GM18861 (cell line): ENCODE results near the gene NDOR1.
A peak's percentile ranks its signal among the peaks of the same experiment; 100 is the strongest.

Experiments
- ATAC-seq: cut with Tn5 transposase; IDR thresholded peaks from one replicate; pipeline ENCODE4 v1.9.1; 2021; ENCODE audit not compliant: unreplicated experiment

Gene NDOR1

GRCh38 chr9:137205126-137206069, at the start of gene NDOR1, which contains the start of gene TMEM203:
NDOR1 (plus strand) TSS chr9:137205700; CDS start chr9:137205778, 78 bp downstream.
TMEM203 (minus strand) TSS chr9:137205648; CDS start chr9:137205414, 234 bp downstream.
- ATAC-seq: peak; percentile 36

DNA sequence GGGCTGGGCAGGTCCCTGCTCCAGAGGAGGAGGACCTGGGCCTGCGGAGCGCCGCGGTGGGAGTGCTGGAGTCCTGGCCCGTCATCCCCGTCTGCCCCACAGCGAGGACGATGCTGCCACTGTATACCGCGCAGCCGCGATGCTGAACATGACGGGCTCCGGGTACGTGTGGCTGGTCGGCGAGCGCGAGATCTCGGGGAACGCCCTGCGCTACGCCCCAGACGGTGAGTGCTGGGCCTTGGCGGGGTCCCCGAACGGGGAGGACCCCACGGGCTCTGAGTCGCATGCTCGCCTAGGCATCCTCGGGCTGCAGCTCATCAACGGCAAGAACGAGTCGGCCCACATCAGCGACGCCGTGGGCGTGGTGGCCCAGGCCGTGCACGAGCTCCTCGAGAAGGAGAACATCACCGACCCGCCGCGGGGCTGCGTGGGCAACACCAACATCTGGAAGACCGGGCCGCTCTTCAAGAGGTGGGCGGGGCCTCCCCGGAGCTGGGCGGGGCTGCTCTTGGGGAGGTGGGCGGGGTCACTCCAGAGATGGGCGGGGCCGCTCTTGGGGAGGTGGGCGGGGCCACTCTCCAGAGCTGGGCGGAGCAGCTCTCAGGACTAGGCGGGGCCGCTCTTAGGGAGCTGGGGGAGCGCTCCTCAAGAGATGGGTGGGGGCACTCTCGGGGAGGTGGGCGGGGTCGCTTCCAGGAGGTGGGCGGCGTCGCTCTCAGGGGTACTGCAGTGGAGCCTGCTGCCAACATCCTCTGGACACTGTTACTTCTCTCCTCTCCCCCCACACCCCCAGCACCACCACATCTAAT, 48.7 kb upstream of the NDOR1 start:
- ATAC-seq: no peak

DNA sequence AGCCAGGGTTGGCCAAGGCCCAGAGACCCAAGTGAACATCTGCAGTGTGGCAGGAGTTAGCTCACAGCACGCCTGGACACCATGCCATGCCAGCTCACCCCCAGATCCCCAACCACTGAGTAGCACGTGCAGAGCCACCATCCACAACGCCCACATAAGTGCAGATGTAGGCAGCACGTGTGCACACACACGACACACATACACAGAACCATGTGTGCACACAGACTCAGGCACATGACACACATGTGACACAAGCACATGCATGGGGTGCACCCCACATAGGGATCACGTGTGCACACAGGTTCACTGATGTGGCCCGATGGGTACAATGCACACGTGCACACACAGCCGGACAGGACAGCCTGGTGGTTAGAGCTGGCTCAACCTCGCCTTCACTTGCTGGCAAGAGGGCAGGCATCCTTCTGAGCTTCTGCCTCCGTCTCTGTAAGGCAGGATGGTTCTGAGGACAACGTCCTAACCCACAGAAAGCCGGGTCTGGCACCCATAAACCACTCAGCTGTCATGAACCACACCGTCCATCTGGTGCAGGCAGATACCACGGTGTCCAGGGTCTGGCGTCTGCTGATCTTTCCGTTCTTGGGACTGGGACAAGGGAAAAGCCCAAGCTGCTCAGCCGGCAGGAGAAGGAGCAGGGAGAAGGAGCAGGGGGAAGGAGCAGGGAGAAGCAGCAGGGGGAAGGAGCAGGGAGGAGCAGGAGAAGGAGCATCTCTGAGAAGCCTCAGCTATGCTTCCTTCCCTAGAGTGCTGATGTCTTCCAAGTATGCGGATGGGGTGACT, 47.7 kb upstream of the NDOR1 start:
- no peak for ATAC-seq

DNA sequence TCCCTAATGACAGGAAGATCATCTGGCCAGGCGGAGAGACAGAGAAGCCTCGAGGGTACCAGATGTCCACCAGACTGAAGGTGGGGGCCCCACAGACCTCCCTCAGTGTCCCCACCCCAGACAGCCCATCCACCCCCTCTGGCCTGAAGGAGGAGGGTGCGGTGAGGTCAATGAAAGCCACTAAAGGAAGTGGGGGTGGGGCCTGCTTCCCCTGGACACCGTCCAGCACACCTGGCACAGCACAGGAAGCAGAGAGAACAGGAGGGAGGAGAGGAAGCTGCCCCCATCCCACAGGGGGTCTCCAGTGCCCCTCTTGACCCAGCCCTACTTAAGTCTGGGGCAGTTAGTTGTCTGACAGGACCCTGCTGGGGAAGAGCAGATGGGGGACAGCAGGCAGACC, 46.9 kb upstream of the NDOR1 start:
- no peak for ATAC-seq

- ATAC-seq: no peak
These were observed 46.1 kb upstream of the NDOR1 start for GRCh38 chr9:137159105-137160053.

GRCh38 chr9:137160054-137160425, 45.5 kb upstream of the NDOR1 start:
- no peak for ATAC-seq

- ATAC-seq: no peak
These were observed 44.6 kb upstream of the NDOR1 start for GRCh38 chr9:137160716-137161557.

DNA sequence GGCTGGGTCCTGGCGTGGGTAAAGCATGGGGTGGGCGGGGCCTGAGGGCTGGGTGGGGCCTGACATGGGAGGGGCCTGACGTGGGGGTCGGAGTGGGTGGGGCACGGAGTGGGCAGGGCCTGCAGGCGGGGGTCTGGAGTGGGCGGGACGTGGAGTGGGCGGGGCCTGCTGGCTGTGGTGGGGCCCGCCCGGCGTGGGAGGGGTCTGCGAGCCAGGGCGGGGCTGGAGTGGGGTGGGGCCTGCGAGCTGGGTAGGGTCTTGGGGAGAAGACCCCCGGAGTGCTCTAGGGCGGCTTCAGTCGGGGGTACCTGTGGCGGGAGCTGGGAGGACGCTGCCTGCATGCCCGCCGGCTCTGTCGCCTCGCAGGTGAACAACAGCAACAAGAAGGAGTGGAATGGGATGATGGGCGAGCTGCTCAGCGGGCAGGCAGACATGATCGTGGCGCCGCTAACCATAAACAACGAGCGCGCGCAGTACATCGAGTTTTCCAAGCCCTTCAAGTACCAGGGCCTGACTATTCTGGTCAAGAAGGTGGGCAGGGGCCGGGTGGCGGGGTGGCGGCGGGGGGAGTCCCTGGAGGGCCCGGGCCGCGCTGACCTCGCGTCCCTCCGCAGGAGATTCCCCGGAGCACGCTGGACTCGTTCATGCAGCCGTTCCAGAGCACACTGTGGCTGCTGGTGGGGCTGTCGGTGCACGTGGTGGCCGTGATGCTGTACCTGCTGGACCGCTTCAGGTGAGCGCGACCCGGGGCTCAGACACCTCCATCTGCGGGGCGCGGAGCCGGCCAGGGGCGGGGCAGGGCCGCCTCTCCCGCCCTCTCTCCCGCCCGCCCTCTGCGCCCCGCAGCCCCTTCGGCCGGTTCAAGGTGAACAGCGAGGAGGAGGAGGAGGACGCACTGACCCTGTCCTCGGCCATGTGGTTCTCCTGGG, 43.7 kb upstream of the NDOR1 start:
- no peak for ATAC-seq

DNA sequence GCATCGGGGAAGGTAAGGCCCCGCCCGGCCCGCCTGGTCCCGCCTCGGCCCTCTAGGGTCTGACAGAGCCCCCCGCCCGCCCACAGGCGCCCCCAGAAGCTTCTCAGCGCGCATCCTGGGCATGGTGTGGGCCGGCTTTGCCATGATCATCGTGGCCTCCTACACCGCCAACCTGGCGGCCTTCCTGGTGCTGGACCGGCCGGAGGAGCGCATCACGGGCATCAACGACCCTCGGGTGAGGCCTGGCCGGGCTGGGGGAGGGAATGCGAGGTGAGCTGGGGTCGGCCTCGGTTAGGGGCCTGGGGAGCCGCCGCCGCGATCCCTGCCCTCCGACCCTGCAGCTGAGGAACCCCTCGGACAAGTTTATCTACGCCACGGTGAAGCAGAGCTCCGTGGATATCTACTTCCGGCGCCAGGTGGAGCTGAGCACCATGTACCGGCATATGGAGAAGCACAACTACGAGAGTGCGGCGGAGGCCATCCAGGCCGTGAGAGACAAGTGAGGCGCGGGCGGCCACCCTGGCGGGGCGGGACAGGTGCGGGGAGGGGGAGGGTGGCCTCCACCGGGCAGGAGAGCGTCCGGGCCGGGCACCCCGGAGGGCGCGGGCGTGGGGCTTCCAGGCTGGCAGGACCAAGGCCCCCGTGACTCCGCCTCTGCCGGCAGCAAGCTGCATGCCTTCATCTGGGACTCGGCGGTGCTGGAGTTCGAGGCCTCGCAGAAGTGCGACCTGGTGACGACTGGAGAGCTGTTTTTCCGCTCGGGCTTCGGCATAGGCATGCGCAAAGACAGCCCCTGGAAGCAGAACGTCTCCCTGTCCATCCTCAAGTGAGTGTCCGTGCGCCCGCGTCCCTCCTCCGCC, 42.8 kb upstream of the NDOR1 start:
- no peak for ATAC-seq

DNA sequence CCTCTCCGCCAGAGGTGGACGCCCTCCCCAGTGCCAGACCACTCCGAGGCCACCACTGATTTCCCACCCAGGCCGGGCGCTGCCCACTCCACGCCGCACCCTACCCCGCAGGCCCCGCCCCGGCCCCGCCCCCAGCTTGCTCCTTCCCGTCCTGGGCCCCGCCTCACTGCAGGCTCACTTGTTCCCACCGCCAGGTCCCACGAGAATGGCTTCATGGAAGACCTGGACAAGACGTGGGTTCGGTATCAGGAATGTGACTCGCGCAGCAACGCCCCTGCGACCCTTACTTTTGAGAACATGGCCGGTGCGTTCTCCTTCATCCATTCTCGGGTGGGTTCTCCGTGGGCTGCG, 42.2 kb upstream of the NDOR1 start:
- no peak for ATAC-seq

GRCh38 chr9:137163805-137164204, 41.7 kb upstream of the NDOR1 start:
- no peak for ATAC-seq

DNA sequence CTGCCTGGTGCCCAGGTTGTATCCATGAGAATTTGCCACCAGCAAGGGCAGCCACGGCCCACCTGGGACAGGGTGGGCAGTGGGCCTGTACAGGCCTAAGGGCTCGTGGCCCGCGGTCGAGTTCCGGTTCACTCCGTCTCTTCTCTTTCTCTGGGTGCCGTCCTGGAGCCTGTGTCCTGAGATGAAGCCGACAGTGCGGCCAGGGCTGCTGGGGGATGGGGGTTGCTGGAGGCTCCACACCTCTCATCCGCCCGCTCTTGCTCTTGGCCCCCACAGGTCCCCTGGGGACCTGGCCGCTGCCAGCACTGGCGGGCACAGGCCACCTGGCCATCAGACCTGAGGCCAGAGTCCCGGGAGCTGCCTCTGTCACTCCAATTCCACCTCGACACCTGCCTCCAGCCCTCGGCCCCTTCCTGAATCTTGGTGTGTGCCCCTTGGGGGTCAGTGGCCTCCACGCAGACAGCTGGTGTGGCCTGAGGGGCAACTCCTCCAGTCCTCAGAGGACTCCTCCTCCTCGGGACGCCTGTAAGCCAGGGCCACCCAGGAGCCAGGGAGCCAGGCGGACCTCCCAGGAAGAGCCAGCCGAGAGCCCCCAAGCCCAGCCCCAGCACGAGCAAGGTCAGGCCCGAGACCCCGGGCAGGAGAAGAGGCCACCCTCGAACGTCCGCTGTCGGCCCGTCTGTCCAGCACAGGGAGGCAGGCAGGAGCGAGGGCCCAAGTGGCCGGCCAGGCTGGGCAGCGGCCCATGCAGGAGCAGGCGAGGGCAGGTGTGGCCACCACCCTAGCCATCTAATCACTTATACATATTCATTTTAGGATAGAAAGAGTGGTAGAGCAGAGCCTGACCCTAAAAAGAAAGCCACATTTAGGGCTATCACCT, 40.9 kb upstream of the NDOR1 start:
- no peak for ATAC-seq

DNA sequence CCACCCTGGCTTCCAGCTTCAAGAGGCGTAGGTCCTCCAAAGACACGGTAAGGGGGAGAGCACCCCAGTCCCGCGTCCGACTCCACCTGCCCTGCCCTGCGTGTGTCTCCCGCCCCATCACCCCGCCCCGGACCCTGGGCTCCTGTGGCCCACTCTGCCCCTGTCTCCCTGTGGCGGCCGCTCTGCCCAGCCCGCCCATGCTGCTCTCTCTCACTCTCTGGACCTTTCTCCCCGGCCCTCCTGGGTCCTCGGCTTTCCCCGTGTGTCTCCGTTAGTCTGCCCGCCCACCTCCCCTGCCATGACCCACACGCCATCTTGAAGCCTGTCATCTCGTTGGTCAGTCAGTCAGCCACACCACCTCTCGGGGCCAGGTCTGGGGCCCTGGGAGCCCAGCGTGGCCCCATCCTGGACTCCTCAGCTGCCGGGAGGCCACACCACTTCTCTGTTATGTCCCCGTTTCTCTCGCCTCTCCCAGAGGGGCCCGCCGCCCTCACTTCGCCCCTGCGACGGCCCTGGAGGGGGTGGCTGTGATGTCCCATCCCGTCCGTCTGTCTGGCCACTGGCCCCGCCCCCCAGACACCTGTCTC, 40.2 kb upstream of the NDOR1 start:
- no peak for ATAC-seq

- ATAC-seq: no peak
These were observed 38.9 kb upstream of the NDOR1 start for GRCh38 chr9:137166380-137167229.

DNA sequence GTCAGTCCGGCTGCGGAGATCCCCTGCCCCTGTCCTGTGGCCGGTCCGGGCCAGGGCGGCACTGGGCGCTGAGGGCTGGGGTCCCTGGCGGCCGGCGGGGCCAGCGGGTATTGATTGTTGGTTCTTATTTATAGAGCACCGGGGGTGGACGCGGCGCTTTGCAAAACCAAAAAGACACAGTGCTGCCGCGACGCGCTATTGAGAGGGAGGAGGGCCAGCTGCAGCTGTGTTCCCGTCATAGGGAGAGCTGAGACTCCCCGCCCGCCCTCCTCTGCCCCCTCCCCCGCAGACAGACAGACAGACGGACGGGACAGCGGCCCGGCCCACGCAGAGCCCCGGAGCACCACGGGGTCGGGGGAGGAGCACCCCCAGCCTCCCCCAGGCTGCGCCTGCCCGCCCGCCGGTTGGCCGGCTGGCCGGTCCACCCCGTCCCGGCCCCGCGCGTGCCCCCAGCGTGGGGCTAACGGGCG, 38.2 kb upstream of the NDOR1 start:
- no peak for ATAC-seq
